GM18505 (cell line): ENCODE results near the gene PDE3A.
"Not testable (repeated sequence)": the region's sequence is repeated elsewhere in the genome, so short reads cannot be mapped to it uniquely, and the experiment has no call there.

Source experiments
- ATAC-seq: cut with Tn5 transposase; IDR thresholded peaks from one replicate; pipeline ENCODE4 v1.9.1; 2021; ENCODE audit not compliant: unreplicated experiment
- POLR2A ChIP-seq: IDR thresholded peaks from 4 replicates; pipeline ENCODE4 v1.6.1; 2011; ENCODE audit warnings: borderline replicate concordance; ENCODE audit not compliant: insufficient read depth, insufficient read length; ENCODE audit errors: extremely low read depth

PDE3A gene

DNA sequence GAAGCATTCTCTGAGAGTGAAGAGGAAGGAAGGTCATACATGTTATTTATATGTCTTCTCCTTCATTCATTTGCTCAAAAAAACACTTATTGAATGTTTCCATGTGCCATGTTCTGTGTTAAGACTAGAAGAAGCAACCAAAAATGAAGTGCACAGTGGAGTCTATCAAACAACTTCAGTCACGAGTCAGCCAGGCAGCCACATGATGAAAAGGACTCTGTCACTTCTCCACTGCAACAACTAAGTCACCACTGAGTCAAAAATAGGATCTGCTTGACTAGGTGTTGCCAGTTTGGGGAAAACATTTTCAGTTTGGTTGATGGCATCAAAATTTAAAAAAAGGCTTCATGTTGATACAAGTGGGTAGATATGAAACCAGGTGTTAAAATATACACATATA, 142.5 kb downstream of the PDE3A start:
- no peak for TF ChIP-seq POLR2A
- no peak for ATAC-seq

DNA sequence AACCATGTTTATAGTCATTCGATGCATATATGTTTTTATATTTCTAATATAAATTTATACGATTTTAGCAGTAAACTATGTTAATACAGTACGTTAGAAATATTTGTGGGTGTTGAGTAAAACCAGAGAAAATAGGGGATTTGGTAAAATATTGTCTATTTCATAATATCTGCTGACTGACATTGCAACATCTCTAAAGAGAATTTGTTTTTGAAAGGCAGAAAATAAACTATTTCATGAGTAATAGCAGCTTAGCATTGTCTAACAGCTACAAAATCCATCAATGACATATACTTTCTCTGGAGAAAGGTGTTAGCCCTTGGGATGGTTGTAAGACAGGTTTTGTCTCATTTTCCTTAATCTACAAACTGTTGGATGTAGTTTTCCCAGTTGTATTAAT, 144.9 kb downstream of the PDE3A start:
- no peak for TF ChIP-seq POLR2A
- no peak for ATAC-seq

DNA sequence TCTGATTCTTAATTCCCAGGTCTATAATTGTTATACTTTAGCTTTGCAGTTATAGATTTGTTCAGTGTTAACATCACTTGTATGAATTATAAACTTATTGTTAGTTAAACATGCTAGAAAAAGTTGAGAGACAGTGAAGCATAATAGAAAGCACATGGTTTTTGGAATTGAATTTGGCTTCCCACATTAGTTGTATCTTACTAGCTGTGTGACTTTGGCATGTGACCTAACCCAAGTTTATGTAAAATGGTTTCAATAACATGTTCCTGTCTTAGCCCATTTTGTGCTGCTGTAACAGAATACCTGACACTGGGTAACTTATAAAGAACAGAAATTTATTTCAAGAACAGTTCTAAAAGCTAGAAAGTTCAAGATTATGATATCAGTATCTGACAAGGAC, 146.3 kb downstream of the PDE3A start:
- no peak for TF ChIP-seq POLR2A
- ATAC-seq, result no peak

DNA sequence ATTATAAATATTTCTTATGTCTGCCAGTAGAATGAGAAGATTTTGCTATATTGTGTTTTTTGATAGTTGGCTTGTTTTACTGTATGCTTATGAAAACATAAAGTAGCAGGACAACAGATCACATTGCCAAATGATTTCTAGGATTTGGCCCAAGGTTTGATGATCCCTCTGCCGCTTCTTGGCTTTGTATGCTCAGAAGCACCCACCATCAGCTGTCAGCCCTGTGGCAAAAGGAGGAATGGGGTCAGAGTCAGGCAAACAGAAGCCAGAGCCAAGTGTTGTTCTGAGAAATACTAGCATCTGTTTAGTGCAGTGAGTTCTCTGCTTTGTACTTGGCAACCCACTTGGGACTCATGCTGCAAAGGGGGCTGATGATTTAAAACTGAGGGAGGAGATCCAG, 152.2 kb downstream of the PDE3A start:
- ATAC-seq, result no peak
- no peak for TF ChIP-seq POLR2A

DNA sequence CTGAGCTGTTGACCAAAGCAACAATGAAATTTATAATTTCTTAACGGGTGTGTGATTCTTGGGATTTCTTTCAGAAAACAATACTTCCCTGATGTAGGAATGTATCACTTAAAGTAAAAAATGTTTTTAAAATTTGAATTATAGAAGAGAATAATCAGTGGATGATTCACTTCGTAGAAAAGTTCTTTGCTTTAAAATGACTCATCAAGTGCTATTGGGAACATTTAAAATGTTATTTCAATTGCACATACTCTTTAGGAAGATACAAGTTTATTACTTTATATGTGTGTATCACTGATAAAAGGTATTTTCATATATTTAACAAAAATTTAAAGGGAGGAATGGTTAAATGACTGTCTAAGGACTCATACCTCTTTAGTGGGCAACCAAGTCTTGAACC, 155.3 kb downstream of the PDE3A start:
- TF ChIP-seq POLR2A, result no peak
- no peak for ATAC-seq

DNA sequence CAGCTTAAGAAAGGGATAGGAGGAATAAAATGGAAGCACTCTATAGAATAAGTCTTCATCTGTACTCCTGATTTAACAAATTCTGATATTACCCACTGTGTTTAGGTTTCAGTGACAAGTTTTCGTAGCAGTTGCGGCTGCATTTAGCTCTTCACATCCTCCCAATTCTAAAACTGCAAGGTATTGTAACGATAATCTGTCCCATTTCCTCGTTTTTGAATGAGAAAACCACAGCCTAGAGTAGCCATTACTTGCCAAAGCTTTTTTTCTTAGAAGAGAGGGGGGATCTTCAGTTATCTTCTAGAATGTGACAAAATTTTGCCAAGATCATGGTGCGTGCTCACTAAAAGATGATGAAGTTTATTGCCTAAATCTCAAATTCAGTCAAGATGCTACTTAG, 155.8 kb downstream of the PDE3A start:
- no peak for TF ChIP-seq POLR2A
- ATAC-seq, result no peak

DNA sequence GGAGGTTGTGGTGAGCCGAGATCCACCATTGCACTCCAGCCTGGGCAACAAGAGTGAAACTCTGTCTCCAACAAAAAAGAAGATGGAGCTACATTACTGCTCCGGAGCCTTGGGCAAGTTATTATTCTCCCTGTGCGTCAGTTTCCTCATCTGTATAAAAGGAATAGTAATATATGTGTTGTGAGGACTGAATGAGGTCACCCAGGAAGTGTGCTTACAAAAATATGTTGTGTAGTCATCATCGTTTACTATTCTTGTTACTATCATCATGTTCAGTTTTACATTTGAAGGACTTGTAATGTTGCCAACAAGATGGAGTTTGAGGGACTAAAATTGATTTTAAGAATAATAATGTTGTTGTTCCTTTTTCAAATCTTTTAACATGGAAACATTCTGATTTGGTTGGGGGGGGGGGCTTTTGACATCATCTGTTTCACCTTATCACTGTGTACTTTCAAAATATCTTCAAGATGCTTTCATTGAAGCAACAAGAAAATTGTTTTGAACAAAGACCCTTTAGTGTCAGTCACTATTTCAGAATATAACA, 156.8 kb downstream of the PDE3A start:
- no peak for TF ChIP-seq POLR2A
- no peak for ATAC-seq

DNA sequence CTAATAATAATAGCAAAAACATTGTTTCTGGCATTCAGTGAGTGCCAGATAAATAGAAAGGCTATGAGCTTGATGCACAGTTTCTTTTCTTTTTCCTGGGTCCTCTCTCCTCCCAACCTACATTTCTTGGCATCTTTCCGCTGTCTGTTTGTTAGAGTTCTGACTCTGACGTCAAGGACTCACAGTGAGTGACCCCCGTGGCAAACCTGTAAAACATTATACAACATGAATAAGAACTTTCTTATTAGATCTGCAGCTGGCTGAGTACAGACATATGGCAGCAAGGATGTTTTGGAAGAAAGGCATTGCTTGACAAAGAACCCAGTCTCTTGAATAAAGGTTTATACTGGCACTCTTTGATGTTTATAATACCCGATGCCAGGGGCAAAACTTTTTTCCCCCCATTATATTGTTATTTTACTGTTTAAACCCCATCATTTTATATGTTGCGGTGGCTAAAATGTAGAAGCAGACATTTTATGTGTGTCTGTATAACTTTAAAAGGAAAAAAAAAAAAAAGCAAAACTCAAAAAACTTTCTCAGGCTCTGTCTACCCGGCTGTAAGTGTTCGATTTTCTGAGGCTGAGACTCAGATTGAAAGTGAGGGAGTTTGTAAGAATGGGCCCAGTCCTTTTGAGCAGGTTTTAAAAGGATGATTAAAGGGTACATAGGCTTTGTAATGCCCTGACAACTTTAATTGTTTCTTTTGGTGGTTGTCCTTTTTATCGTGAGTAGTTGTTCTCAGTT, 159.3 kb downstream of the PDE3A start:
- TF ChIP-seq POLR2A, result no peak
- ATAC-seq, result no peak

DNA sequence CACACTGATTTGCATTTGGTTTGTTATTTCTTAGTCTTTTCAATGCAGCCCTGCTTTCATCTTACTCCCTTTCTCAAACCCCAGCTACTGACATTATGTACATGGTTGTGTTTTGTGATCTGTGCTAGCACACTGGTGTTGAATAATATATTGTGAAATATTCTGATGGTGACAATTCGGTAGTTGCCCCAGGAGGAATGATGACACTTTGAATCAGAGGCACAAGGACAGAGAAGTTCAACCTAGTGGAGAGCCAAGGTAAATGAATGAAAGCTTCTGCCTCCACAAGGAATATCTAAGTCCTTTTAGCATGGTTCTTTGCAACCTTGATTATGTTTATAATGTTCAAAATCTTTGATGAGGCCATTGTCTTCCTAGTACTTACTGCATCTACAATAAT, 159.9 kb downstream of the PDE3A start:
- ATAC-seq, result no peak
- no peak for TF ChIP-seq POLR2A

DNA sequence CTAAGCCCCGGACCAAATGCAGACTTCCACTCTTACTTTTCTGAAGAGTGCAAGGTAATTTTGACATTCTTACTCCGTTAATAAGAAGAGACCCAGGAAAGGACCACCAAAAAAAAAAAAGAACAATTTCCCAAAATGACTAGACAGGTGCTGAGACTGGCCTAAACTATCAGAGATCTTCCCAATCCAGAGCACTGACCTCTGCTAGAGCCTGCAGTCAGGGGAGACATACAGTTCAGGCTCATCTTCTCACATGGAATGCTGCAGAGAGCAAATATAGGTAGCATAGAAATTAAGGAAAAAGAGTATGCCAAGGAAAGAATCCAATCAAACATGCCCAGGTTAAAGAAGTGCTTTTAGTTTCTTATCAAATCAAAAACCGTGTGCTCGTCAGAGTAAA, 177.9 kb downstream of the PDE3A start:
- ATAC-seq, result no peak
- TF ChIP-seq POLR2A, result no peak

DNA sequence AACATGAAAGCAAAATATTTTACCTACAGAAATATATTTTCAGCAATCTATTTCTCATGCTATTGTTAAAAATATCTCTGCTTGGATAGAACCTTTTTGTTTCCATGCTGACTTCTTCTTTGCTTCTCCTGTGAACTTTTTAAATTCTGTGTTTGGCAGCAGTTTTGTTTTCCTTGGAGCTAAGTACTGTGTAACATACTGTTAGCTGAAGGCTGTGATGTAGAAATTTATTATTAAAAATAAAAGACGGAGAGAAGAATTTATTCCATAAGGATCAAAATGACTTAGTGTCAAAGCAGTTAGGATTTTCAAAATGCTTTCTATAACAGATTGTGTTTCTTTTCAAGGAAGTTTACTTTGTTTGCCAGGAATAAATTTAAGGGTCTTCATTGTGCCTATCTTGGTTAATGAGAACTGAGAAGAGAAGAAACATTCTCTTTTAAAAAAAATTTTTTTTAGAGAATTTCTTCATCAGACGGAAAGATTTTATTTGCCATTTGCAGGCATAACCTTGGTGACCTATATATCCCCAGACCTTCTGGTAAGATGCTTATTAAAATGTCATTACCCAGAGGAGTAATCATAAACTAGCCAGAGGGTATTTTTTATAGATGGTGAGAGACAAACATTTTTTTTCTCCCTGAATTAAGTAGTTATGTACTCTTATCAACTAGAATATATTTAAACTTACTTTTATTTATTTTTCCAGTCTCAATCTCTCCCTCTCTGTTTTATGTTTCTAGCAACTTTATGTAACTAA, 179.7 kb downstream of the PDE3A start:
- ATAC-seq, result no peak
- no peak for TF ChIP-seq POLR2A

DNA sequence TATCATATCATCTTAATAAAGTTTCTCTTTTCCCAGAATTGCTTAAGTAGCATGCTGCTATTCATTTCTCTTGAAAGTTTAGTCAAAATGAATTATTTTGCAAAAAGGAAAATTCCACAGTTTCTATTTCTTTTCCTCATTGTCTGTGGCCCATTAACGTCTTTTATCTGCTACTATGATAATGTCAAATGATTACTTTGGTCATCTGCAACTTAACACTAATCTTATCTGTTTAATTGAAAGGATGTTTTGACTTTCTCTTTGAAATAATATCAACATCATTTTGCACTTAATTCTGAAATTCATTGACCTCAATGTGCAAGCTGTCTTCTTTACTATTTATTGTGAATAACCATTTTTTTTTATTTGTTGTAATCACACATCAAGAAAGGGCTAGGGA, 180.3 kb downstream of the PDE3A start:
- no peak for TF ChIP-seq POLR2A
- no peak for ATAC-seq

DNA sequence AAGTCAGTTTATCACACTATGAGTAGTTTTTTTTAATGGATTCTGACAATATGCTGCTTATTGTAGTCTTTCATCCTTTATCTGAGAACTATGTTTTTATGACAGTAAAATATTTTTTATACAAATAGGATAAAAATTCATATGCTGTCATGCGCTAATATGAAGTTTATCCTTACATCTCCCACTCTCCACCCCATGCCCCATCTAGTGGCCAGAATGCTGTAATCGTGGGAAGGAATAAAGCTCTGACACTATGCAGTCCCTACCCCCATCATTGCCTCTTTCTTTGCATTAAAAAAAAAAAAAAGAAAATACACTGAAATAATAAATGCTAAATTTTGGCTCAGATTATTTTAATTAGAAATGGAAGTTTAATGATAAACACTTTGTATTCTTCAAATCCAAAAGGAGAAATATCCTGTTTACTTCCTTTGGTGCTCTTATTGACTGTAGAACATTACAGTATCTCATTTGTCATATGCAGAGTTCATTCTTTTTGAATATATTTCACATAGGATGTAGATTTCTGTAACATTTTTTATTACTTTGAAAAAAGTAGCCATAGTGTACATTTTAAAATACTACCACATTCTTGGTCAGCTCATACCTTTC, 180.9 kb downstream of the PDE3A start:
- ATAC-seq, result no peak
- TF ChIP-seq POLR2A, result no peak

DNA sequence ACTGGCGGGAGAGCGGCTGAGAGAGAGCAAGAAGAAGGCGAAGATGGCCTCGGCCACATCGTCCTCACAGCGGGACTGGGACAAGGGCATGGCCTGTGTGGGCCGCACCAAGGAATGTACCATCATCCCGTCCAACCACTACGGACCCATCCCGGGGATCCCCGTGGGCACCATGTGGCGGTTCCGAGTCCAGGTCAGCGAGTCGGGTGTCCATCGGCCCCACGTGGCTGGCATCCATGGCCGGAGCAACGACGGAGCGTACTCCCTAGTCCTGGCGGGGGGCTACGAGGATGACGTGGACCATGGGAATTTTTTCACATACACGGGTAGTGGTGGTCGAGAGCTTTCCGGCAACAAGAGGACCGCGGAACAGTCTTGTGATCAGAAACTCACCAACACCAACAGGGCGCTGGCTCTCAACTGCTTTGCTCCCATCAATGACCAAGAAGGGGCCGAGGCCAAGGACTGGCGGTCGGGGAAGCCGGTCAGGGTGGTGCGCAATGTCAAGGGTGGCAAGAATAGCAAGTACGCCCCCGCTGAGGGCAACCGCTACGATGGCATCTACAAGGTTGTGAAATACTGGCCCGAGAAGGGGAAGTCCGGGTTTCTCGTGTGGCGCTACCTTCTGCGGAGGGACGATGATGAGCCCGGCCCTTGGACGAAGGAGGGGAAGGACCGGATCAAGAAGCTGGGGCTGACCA, 183.6 kb downstream of the PDE3A start:
- ATAC-seq, result not testable (repeated sequence)

DNA sequence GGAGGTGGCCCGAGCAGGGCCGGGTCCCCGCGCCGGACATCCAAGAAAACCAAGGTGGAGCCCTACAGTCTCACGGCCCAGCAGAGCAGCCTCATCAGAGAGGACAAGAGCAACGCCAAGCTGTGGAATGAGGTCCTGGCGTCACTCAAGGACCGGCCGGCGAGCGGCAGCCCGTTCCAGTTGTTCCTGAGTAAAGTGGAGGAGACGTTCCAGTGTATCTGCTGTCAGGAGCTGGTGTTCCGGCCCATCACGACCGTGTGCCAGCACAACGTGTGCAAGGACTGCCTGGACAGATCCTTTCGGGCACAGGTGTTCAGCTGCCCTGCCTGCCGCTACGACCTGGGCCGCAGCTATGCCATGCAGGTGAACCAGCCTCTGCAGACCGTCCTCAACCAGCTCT, 184.2 kb downstream of the PDE3A start:
- not testable (repeated sequence) for ATAC-seq
